CD8-positive, alpha-beta memory T cell (primary cell): ENCODE data around the gene BBX. TPM values are rescaled to one million over a fixed set of nuclear protein-coding genes. Genes with fewer than 3 reads are reported as not detected.

Source experiments
- CTCF ChIA-PET: fragments of 350-600 bp; sonication (Branson Sonifier 250); formaldehyde crosslinking; loops from one replicate; lab custom pipeline; 2021; ENCODE audit warnings: antibody characterized with exemption; lab: Charles Lee
- POLR2A ChIA-PET: fragments of 350-600 bp; sonication (Branson Sonifier 250); formaldehyde crosslinking; loops from one replicate; lab custom pipeline; 2021; ENCODE audit warnings: antibody characterized with exemption; lab: Charles Lee
- DNase-seq, 5 donors: peaks; one replicate each; pipeline versions ENCODE4 v3.0.0 to v3.0.0-alpha.2; 2020 to 2022; ENCODE audit warnings: mixed read lengths in 1 of 5
- H3K27ac ChIP-seq: one replicate; pipeline ENCODE4 v1.7.0; 2013; ENCODE audit warnings: low read depth, mild to moderate bottlenecking, low read length, moderate library complexity
- H3K27me3 ChIP-seq: 2 replicates; pipeline ENCODE4 v1.7.0; 2013; ENCODE audit warnings: low read length, mild to moderate bottlenecking; ENCODE audit not compliant: insufficient read depth, poor library complexity, severe bottlenecking
- H3K36me3 ChIP-seq: 2 replicates; pipeline ENCODE4 v1.7.0; 2013; ENCODE audit warnings: mild to moderate bottlenecking, low read length, moderate library complexity; ENCODE audit not compliant: insufficient read depth
- H3K4me1 ChIP-seq: 2 replicates; pipeline ENCODE4 v1.7.0; 2013; ENCODE audit warnings: mild to moderate bottlenecking, low read length, moderate library complexity; ENCODE audit not compliant: insufficient read depth
- H3K4me3 ChIP-seq: 2 replicates; pipeline ENCODE4 v1.7.0; 2013; ENCODE audit warnings: mild to moderate bottlenecking, low read length
- H3K9me3 ChIP-seq: 2 replicates; pipeline ENCODE4 v1.7.0; 2013; ENCODE audit warnings: mild to moderate bottlenecking, low read length
- H3K27ac Mint-ChIP-seq, 8 donors: one replicate each; pipeline ENCODE4 v1.8.0; 2020 to 2021; ENCODE audit warnings: mixed read lengths in 8 of 8, mild to moderate bottlenecking in 6 of 8, inconsistent platforms in 3 of 8, moderate library complexity in 3 of 8
- H3K27me3 Mint-ChIP-seq, 2 donors: one replicate each; pipeline ENCODE4 v1.8.0; 2020 to 2021; ENCODE audit warnings: mixed read lengths in 2 of 2, mild to moderate bottlenecking in 1 of 2, moderate library complexity in 1 of 2
- H3K36me3 Mint-ChIP-seq, 3 donors: one replicate each; pipeline ENCODE4 v1.8.0; 2020 to 2021; ENCODE audit warnings: mixed read lengths in 3 of 3, inconsistent platforms in 1 of 3, mild to moderate bottlenecking in 1 of 3
- H3K4me1 Mint-ChIP-seq, 3 donors: one replicate each; pipeline ENCODE4 v1.8.0; 2020 to 2021; ENCODE audit warnings: mixed read lengths in 3 of 3, inconsistent platforms in 1 of 3, mild to moderate bottlenecking in 1 of 3
- H3K4me3 Mint-ChIP-seq, 7 donors: one replicate each; pipeline ENCODE4 v1.8.0; 2020 to 2021; ENCODE audit warnings: mixed read lengths in 7 of 7, mild to moderate bottlenecking in 6 of 7, moderate library complexity in 4 of 7, inconsistent platforms in 2 of 7
- H3K9me3 Mint-ChIP-seq, 5 donors: one replicate each; pipeline ENCODE4 v1.8.0; 2020 to 2022; ENCODE audit warnings: mixed read lengths in 5 of 5, mild to moderate bottlenecking in 3 of 5, moderate library complexity in 2 of 5, inconsistent platforms in 1 of 5
- polyA plus RNA-seq: library from polyadenylated mRNA; unstranded; fragments of 300-500 nt; fragmentation: Illumina TruSeq; gene quantifications from one replicate; pipeline ENCODE4 v1.2.3, GENCODE V29; 2021
- total RNA-seq, 2 experiments: library from RNA; stranded (reverse); gene quantifications; one replicate each; pipeline ENCODE4 v1.2.3, GENCODE V29; 2021

The BBX gene
- total and polyA plus RNA-seq, 3 experiments from 2014 or later, result 44.5 to 126 (median 54.0) TPM

DNA sequence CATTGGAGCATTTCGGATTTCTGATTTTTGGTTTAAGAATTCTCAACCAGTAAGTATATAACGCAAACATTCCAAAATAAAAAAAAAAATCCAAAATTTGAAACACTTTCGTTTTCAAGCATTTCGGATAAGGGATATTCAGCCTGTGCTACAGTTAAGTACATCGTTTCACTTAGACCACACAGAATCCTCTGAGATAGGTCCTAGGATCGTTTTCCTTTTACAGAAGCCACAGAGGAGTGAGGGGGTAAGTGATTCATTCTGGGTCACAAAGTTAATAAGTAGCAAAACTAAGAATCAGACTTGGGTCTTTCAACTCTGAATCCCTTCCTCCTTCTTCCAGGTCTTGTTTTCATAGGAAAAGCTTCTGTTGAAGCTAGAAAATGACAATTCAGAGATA lies 249.3 kb downstream of the BBX start:
- H3K36me3 ChIP-seq, result peaks cover 8% of the 10 kb centered on the region
- no peak overlapping the region for H3K4me3 Mint-ChIP-seq
- no peak overlapping the region for H3K4me3 ChIP-seq
- no peak for DNase-seq
- no peaks in the 10 kb centered on the region for H3K4me1 ChIP-seq
- H3K27ac Mint-ChIP-seq, result no peak overlapping the region
- H3K27ac ChIP-seq, result no peak overlapping the region
- no peaks in the 10 kb centered on the region for H3K4me1 Mint-ChIP-seq
- no peaks in the 10 kb centered on the region for H3K9me3 ChIP-seq
- H3K27me3 Mint-ChIP-seq, result no peaks in the 10 kb centered on the region
- ChIA-PET CTCF (no interaction called here), POLR2A (interaction anchor here (0.7 kb wide), 1 partner anchor 18 kb away, joined by 3 read pairs; no protein-coding TSS in a partner anchor)
- no peaks in the 10 kb centered on the region for H3K9me3 Mint-ChIP-seq
- H3K27me3 ChIP-seq, result no peaks in the 10 kb centered on the region
- H3K36me3 Mint-ChIP-seq, result peaks cover 9 to 56% (median 9%) of the 10 kb centered on the region in 3 donors

DNA sequence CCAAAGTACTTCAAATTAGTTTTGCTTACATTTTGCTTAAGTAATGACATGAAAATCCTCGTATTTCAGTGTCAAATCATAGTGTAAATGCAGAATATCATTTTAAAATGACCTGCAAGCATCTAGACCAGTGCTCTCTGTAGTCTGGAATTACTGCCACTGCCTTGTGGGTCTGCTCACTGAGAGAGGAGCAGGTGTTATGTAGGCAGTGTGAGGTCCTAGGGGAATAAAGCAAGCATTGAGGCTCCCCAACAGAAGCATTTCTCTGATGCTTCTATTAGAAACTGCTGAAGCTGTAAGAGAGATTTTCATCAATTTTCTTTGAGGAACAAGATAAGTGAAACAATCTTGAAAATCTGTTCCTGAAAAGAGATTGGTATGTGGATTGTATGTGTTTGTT lies 253.2 kb downstream of the BBX start:
- Histone ChIP-seq H3K27ac (no peak overlapping the region), H3K27me3 (no peaks in the 10 kb centered on the region), H3K4me1 (no peaks in the 10 kb centered on the region), H3K4me3 (no peak overlapping the region), H3K36me3 (peaks cover 13% of the 10 kb centered on the region), H3K9me3 (no peaks in the 10 kb centered on the region)
- ChIA-PET POLR2A (no interaction called here), CTCF (no interaction called here)
- Mint-ChIP-seq H3K4me1 (no peaks in the 10 kb centered on the region), H3K27me3 (no peaks in the 10 kb centered on the region), H3K36me3 (peaks cover 14 to 76% (median 24%) of the 10 kb centered on the region in 3 donors), H3K27ac (no peak overlapping the region), H3K9me3 (no peaks in the 10 kb centered on the region), H3K4me3 (no peak overlapping the region)
- DNase-seq, result no peak

- H3K27me3 Mint-ChIP-seq, result no peaks in the 10 kb centered on the region
- no peaks in the 10 kb centered on the region for H3K27me3 ChIP-seq
- DNase-seq, result no peak
- H3K4me1 ChIP-seq, result no peaks in the 10 kb centered on the region
- H3K27ac ChIP-seq, result no peak overlapping the region
- CTCF ChIA-PET, result no interaction called here
- H3K9me3 ChIP-seq, result no peaks in the 10 kb centered on the region
- no peaks in the 10 kb centered on the region for H3K4me1 Mint-ChIP-seq
- POLR2A ChIA-PET, result no interaction called here
- H3K36me3 ChIP-seq, result peaks cover 20% of the 10 kb centered on the region
- H3K4me3 Mint-ChIP-seq, result no peak overlapping the region
- H3K36me3 Mint-ChIP-seq, result peaks cover 17 to 83% (median 37%) of the 10 kb centered on the region in 3 donors
- H3K27ac Mint-ChIP-seq, result peak overlapping the region in 2 of 8 donors; percentile 2 to 58
- H3K9me3 Mint-ChIP-seq, result no peaks in the 10 kb centered on the region
- no peak overlapping the region for H3K4me3 ChIP-seq
Observed at GRCh38 chr3:107781253-107781652, 258.5 kb downstream of the BBX start.

- Mint-ChIP-seq H3K9me3 (no peaks in the 10 kb centered on the region), H3K27ac (no peak overlapping the region), H3K36me3 (peaks cover 19 to 83% (median 39%) of the 10 kb centered on the region in 3 donors), H3K4me3 (no peak overlapping the region), H3K27me3 (no peaks in the 10 kb centered on the region), H3K4me1 (no peaks in the 10 kb centered on the region)
- DNase-seq, result no peak
- ChIA-PET POLR2A (no interaction called here), CTCF (no interaction called here)
- H3K9me3 ChIP-seq, result no peaks in the 10 kb centered on the region
- H3K27ac ChIP-seq, result no peak overlapping the region
- H3K27me3 ChIP-seq, result no peaks in the 10 kb centered on the region
- no peaks in the 10 kb centered on the region for H3K4me1 ChIP-seq
- H3K36me3 ChIP-seq, result peaks cover 20% of the 10 kb centered on the region
- H3K4me3 ChIP-seq, result no peak overlapping the region
Observed at GRCh38 chr3:107782054-107782453, 259.3 kb downstream of the BBX start.

DNA sequence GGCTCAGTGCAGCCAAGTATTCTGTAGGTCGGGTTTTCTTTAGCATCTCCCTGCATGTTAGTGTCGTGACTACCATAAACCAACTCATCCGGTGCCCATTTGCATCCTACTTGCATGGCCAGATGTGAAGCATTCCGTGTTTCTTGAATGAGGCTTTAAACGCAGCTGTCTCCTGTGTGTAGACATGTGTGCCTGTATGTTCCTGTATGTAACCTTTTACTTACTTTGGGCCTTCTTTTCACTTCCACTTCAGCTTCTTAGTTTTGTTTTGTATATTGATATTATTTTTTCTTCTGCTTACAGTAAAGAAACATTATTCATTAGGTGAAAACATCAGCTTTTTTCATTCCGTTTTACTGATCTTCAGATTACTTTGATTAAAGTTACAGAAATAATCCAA lies 267.9 kb downstream of the BBX start:
- Mint-ChIP-seq H3K4me3 (no peak overlapping the region), H3K9me3 (no peaks in the 10 kb centered on the region), H3K27me3 (peaks cover 0 to 1% of the 10 kb centered on the region in 2 donors), H3K27ac (peak overlapping the region in 1 of 8 donors; percentile 6), H3K4me1 (peaks cover 10 to 13% (median 13%) of the 10 kb centered on the region in 3 donors), H3K36me3 (peaks cover 18 to 76% (median 35%) of the 10 kb centered on the region in 3 donors)
- H3K4me1 ChIP-seq, result no peaks in the 10 kb centered on the region
- ChIA-PET CTCF (interaction anchor here (1.6 kb wide), 1 partner anchor 100 kb away, joined by 4 read pairs; no protein-coding TSS in a partner anchor), POLR2A (no interaction called here)
- H3K36me3 ChIP-seq, result peaks cover 12% of the 10 kb centered on the region
- H3K27me3 ChIP-seq, result no peaks in the 10 kb centered on the region
- DNase-seq, result no peak
- no peak overlapping the region for H3K4me3 ChIP-seq
- no peaks in the 10 kb centered on the region for H3K9me3 ChIP-seq
- H3K27ac ChIP-seq, result no peak overlapping the region

- CTCF ChIA-PET, result interaction anchor here (1.6 kb wide), 1 partner anchor 101 kb away, joined by 4 read pairs; no protein-coding TSS in a partner anchor
Observed at GRCh38 chr3:107791027-107791426, 268.3 kb downstream of the BBX start.

DNA sequence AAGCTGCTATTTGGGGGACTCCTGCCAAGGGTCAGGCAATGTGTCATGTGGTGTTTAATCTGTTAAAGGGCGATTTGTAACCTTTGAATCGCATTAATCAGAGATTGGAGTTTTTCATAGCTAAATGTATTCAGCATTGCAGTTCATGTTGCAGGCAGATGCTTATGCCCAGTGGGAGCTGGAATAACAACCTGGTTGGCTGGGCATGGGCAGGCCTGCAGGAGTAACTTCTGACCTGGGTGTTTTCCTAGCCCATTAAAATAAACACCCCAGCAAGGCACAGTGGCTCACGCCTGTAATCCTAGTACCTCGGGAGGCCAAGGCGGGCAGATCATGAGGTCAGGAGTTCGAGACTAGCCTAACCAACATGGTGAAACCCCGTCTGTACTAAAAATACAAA lies 268.7 kb downstream of the BBX start:
- Histone ChIP-seq H3K27ac (no peak overlapping the region), H3K27me3 (no peaks in the 10 kb centered on the region), H3K36me3 (peaks cover 12% of the 10 kb centered on the region), H3K4me3 (no peak overlapping the region), H3K9me3 (no peaks in the 10 kb centered on the region), H3K4me1 (peaks cover 5% of the 10 kb centered on the region)
- peak overlapping the region in 1 of 8 donors; percentile 29 for H3K27ac Mint-ChIP-seq
- H3K4me1 Mint-ChIP-seq, result peaks cover 19 to 21% (median 20%) of the 10 kb centered on the region in 3 donors
- CTCF ChIA-PET, result interaction anchor here (1.6 kb wide), 1 partner anchor 101 kb away, joined by 4 read pairs; no protein-coding TSS in a partner anchor
- no peak for DNase-seq
- H3K27me3 Mint-ChIP-seq, result peaks cover 0 to 1% of the 10 kb centered on the region in 2 donors
- peaks cover 16 to 75% (median 32%) of the 10 kb centered on the region in 3 donors for H3K36me3 Mint-ChIP-seq
- no peaks in the 10 kb centered on the region for H3K9me3 Mint-ChIP-seq
- POLR2A ChIA-PET, result no interaction called here
- no peak overlapping the region for H3K4me3 Mint-ChIP-seq

More at GRCh38 chr3:107791027-107791426, 268.3 kb downstream of the BBX start:
- H3K4me3 ChIP-seq, result no peak overlapping the region
- Mint-ChIP-seq H3K36me3 (peaks cover 16 to 77% (median 36%) of the 10 kb centered on the region in 3 donors), H3K4me1 (peaks cover 14 to 17% (median 16%) of the 10 kb centered on the region in 3 donors), H3K27ac (peak overlapping the region in 1 of 8 donors; percentile 47), H3K9me3 (no peaks in the 10 kb centered on the region), H3K27me3 (peaks cover 0 to 1% of the 10 kb centered on the region in 2 donors), H3K4me3 (no peak overlapping the region)
- DNase-seq, result no peak
- no peak overlapping the region for H3K27ac ChIP-seq
- H3K27me3 ChIP-seq, result no peaks in the 10 kb centered on the region
- H3K36me3 ChIP-seq, result peaks cover 12% of the 10 kb centered on the region
- POLR2A ChIA-PET, result no interaction called here
- peaks cover 3% of the 10 kb centered on the region for H3K4me1 ChIP-seq
- no peaks in the 10 kb centered on the region for H3K9me3 ChIP-seq

GRCh38 chr3:107794664-107795443 lies 272.1 kb downstream of the BBX start:
- Histone ChIP-seq H3K27ac (no peak overlapping the region), H3K9me3 (no peaks in the 10 kb centered on the region), H3K4me3 (no peak overlapping the region), H3K36me3 (peaks cover 20% of the 10 kb centered on the region), H3K27me3 (no peaks in the 10 kb centered on the region), H3K4me1 (peaks cover 9% of the 10 kb centered on the region)
- H3K4me1 Mint-ChIP-seq, result peaks cover 25 to 34% (median 32%) of the 10 kb centered on the region in 3 donors
- ChIA-PET CTCF (no interaction called here), POLR2A (no interaction called here)
- no peak overlapping the region for H3K4me3 Mint-ChIP-seq
- no peak for DNase-seq
- peaks cover 0 to under 1% of the 10 kb centered on the region in 2 donors for H3K27me3 Mint-ChIP-seq
- no peaks in the 10 kb centered on the region for H3K9me3 Mint-ChIP-seq
- peaks cover 11 to 71% (median 27%) of the 10 kb centered on the region in 3 donors for H3K36me3 Mint-ChIP-seq
- H3K27ac Mint-ChIP-seq, result peak overlapping the region in 2 of 8 donors; percentile 38 to 48
